ENCODE data around the gene SVEP1. TPM values are rescaled to one million over a fixed set of nuclear protein-coding genes. Genes with fewer than 3 reads are reported as not detected.

The SVEP1 gene
- total RNA-seq, 1 experiment from 2014 or later = 0.04 TPM

DNA sequence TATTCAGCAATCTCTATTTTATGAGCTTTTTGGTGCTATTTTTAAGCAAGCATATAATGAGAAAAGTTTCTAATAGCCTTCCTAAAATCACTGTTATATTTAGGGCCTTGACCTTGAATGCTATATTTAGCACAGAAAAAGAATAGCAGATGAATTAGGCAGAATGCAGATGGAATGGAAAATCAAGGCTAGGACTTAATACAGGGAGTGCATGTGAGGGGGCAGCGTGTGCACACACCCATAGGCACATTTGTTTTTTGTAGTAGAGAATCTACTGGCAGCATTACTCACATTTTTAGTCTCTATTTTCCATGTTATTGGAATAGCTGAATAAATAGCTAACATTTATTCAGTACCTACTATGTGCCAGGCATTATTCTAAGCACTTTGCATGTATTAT, 79.9 kb downstream of the SVEP1 start:
- Histone ChIP-seq H3K79me2 (ENCODE audit: low read length) (no peaks in the 10 kb centered on the region), H3K4me3 (ENCODE audit: low read length) (no peak overlapping the region), H3K9me2 (replicated peaks; ENCODE audit: low read length) (no peaks in the 10 kb centered on the region), H3K4me1 (ENCODE audit: insufficient read depth, low read length) (no peaks in the 10 kb centered on the region), H3K9me3 (ENCODE audit: low read length) (no peaks in the 10 kb centered on the region), H3K9ac (ENCODE audit: low read length) (no peak overlapping the region), H3K4me2 (ENCODE audit: low read length) (no peak overlapping the region), H3K27me3 (ENCODE audit: low read length) (no peaks in the 10 kb centered on the region), H3K36me3 (ENCODE audit: low read depth, low read length) (no peaks in the 10 kb centered on the region), H4K20me1 (ENCODE audit: low read length) (no peaks in the 10 kb centered on the region), H3K27ac (ENCODE audit: low read length) (no peak overlapping the region), H2AFZ (ENCODE audit: low read length) (no peak overlapping the region), H3F3A (ENCODE audit: low read length, unreplicated experiment) (no peaks in the 10 kb centered on the region)
- POLR2A ChIA-PET (ENCODE audit: unreplicated experiment) = no interaction called here
- TF ChIP-seq, protein P1, sequence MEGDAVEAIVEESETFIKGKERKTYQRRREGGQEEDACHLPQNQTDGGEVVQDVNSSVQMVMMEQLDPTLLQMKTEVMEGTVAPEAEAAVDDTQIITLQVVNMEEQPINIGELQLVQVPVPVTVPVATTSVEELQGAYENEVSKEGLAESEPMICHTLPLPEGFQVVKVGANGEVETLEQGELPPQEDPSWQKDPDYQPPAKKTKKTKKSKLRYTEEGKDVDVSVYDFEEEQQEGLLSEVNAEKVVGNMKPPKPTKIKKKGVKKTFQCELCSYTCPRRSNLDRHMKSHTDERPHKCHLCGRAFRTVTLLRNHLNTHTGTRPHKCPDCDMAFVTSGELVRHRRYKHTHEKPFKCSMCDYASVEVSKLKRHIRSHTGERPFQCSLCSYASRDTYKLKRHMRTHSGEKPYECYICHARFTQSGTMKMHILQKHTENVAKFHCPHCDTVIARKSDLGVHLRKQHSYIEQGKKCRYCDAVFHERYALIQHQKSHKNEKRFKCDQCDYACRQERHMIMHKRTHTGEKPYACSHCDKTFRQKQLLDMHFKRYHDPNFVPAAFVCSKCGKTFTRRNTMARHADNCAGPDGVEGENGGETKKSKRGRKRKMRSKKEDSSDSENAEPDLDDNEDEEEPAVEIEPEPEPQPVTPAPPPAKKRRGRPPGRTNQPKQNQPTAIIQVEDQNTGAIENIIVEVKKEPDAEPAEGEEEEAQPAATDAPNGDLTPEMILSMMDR (conservative IDR thresholded peaks at IDR 0.05; ENCODE audit: low read depth, low read length) = no peak
- TF ChIP-seq EZH2phosphoT487 (IDR thresholded peaks at IDR 0.05; ENCODE audit: borderline replicate concordance, low read length) (no peak), EZH2 (IDR thresholded peaks at IDR 0.05; ENCODE audit: low read length, unreplicated experiment) (no peak)
- intact Hi-C loops (cut with micrococcal nuclease) = no loop called here
- DNase-seq (no peak), ATAC-seq (no peak)
- CTCF ChIA-PET = no interaction called here
- no TSS peak for BruUV-seq (replicated peaks)

DNA sequence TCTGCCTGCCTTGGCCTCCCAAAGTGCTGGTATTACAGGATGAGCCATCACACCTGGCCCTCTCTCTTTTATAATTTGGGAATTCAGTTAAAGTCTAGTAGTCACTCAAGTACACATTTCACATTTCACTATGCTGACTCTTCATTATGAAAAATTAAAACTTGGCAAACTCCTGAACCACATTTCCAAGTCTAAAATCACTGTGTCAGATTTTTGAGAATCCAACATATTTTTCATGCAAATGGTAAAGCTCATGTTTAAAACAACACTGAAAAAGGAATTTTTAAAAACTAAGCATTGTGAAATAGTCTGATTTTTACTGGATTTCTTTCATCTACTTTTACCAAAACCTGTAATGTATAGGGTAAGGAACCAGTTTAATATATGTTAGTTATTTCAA, 92.3 kb downstream of the SVEP1 start:
- BruUV-seq (replicated peaks) = no TSS peak
- ChIA-PET POLR2A (ENCODE audit: unreplicated experiment) (no interaction called here), CTCF (no interaction called here)
- Histone ChIP-seq H3K9me3 (ENCODE audit: low read length) (no peaks in the 10 kb centered on the region), H2AFZ (ENCODE audit: low read length) (no peak overlapping the region), H3K4me3 (ENCODE audit: low read length) (no peak overlapping the region), H3K79me2 (ENCODE audit: low read length) (no peaks in the 10 kb centered on the region), H4K20me1 (ENCODE audit: low read length) (no peaks in the 10 kb centered on the region), H3K27ac (ENCODE audit: low read length) (no peak overlapping the region), H3K27me3 (ENCODE audit: low read length) (no peaks in the 10 kb centered on the region), H3F3A (ENCODE audit: low read length, unreplicated experiment) (no peaks in the 10 kb centered on the region), H3K36me3 (ENCODE audit: low read depth, low read length) (no peaks in the 10 kb centered on the region), H3K4me1 (ENCODE audit: insufficient read depth, low read length) (no peaks in the 10 kb centered on the region), H3K9ac (ENCODE audit: low read length) (no peak overlapping the region), H3K4me2 (ENCODE audit: low read length) (no peak overlapping the region), H3K9me2 (replicated peaks; ENCODE audit: low read length) (no peaks in the 10 kb centered on the region)
- intact Hi-C loops (cut with micrococcal nuclease) = no loop called here
- TF ChIP-seq EZH2phosphoT487 (IDR thresholded peaks at IDR 0.05; ENCODE audit: borderline replicate concordance, low read length) (no peak), EZH2 (IDR thresholded peaks at IDR 0.05; ENCODE audit: low read length, unreplicated experiment) (no peak)
- TF ChIP-seq, protein P1 (conservative IDR thresholded peaks at IDR 0.05; ENCODE audit: low read depth, low read length) = no peak
- DNase-seq (no peak), ATAC-seq (no peak)

DNA sequence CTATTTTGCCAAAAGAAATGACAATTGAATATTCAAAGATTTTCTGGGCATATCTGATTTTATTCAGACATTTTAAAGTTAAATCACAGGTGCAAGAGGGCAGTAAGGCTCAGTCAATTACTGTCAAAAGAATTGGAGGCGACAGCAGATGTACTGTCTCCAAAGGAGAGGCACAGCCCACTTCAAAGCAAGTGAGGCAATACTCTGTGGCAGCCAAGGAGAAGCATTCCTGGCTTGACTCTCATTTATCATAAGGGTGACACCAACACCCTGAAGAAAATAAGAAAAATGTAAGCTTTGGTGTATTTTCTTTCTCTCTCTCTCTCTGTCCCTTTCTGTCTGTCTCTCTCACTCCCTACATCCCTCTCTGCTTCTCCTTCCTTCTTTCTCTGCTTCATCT, 93.3 kb downstream of the SVEP1 start:
- no peaks in the 10 kb centered on the region for H3K36me3 ChIP-seq (ENCODE audit: low read depth, low read length)
- DNase-seq (no peak), ATAC-seq (no peak)
- no peaks in the 10 kb centered on the region for H3K4me1 ChIP-seq (ENCODE audit: insufficient read depth, low read length)
- no peak overlapping the region for H3K27ac ChIP-seq (ENCODE audit: low read length)
- no peak overlapping the region for H3K4me2 ChIP-seq (ENCODE audit: low read length)
- ChIA-PET POLR2A (ENCODE audit: unreplicated experiment) (no interaction called here), CTCF (no interaction called here)
- H3K9me3 ChIP-seq (ENCODE audit: low read length) = no peaks in the 10 kb centered on the region
- BruUV-seq (replicated peaks) = no TSS peak
- no peaks in the 10 kb centered on the region for H3K27me3 ChIP-seq (ENCODE audit: low read length)
- H3K9ac ChIP-seq (ENCODE audit: low read length) = no peak overlapping the region
- H4K20me1 ChIP-seq (ENCODE audit: low read length) = no peaks in the 10 kb centered on the region
- H3K4me3 ChIP-seq (ENCODE audit: low read length) = no peak overlapping the region
- intact Hi-C loops (cut with micrococcal nuclease) = no loop called here
- no peaks in the 10 kb centered on the region for H3K9me2 ChIP-seq (replicated peaks; ENCODE audit: low read length)
- no peaks in the 10 kb centered on the region for H3F3A ChIP-seq (ENCODE audit: low read length, unreplicated experiment)
- no peaks in the 10 kb centered on the region for H3K79me2 ChIP-seq (ENCODE audit: low read length)
- H2AFZ ChIP-seq (ENCODE audit: low read length) = no peak overlapping the region
- no peak for TF ChIP-seq EZH2phosphoT487 (IDR thresholded peaks at IDR 0.05; ENCODE audit: borderline replicate concordance, low read length)
- TF ChIP-seq, protein P1 (conservative IDR thresholded peaks at IDR 0.05; ENCODE audit: low read depth, low read length) = no peak
- TF ChIP-seq EZH2 (IDR thresholded peaks at IDR 0.05; ENCODE audit: low read length, unreplicated experiment) = no peak
